ENCODE data around the gene GABBR2. TPM values are rescaled to one million over a fixed set of nuclear protein-coding genes. Genes with fewer than 3 reads are reported as not detected.

GABBR2 gene
- total and polyA plus RNA-seq, 12 donors, result 0.17 to 9.0 (median 3.7) TPM

DNA sequence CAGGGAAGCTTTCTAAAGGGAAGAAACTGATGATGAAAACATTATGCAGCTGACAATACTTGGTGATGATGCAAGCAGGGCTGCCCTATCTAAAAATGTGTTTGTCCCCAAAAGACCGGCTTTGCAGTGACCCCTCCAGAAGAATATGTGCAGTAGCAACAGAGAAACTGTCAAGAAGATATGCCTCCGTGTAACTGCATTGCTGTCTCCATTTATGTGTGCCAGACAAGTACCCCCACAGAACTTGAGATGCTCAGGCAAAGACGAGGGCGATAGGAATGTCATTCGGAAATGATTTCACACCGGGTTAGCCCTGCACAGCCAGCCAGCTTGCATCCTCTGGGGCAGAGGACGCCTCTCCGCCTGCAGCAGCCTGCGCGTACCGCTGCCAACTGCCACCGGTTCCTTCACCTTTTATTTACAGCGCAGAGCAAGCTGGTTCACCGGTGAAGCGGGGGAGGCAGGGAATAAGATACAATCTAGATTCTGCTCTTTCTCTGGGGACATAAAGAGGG, 2.0 kb downstream of the GABBR2 start:
- DNase-seq, result no peak
- no peak for TF ChIP-seq POLR2A (IDR thresholded peaks at IDR 0.05)
- TF ChIP-seq, protein P1, sequence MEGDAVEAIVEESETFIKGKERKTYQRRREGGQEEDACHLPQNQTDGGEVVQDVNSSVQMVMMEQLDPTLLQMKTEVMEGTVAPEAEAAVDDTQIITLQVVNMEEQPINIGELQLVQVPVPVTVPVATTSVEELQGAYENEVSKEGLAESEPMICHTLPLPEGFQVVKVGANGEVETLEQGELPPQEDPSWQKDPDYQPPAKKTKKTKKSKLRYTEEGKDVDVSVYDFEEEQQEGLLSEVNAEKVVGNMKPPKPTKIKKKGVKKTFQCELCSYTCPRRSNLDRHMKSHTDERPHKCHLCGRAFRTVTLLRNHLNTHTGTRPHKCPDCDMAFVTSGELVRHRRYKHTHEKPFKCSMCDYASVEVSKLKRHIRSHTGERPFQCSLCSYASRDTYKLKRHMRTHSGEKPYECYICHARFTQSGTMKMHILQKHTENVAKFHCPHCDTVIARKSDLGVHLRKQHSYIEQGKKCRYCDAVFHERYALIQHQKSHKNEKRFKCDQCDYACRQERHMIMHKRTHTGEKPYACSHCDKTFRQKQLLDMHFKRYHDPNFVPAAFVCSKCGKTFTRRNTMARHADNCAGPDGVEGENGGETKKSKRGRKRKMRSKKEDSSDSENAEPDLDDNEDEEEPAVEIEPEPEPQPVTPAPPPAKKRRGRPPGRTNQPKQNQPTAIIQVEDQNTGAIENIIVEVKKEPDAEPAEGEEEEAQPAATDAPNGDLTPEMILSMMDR (IDR thresholded peaks at IDR 0.05), result no peak
- no peak overlapping the region for H3K27ac ChIP-seq
- intact Hi-C loops (cut with DNase I), result no loop called here
- H3K9me3 ChIP-seq (replicated peaks in 1 of 3), result no peaks in the 10 kb centered on the region
- no peaks in the 10 kb centered on the region for H3K4me1 ChIP-seq (replicated peaks in 1 of 2)
- no peaks in the 10 kb centered on the region for H3K36me3 ChIP-seq (replicated peaks in 1 of 2)
- WGBS, 4 donors, result 4 to 8% (median 6%) methylated on average over 12 to 15 of the region's 15 CpGs
- peaks cover 27% of the 10 kb centered on the region for H3K27me3 ChIP-seq
- no peak overlapping the region for H3K4me3 ChIP-seq

DNA sequence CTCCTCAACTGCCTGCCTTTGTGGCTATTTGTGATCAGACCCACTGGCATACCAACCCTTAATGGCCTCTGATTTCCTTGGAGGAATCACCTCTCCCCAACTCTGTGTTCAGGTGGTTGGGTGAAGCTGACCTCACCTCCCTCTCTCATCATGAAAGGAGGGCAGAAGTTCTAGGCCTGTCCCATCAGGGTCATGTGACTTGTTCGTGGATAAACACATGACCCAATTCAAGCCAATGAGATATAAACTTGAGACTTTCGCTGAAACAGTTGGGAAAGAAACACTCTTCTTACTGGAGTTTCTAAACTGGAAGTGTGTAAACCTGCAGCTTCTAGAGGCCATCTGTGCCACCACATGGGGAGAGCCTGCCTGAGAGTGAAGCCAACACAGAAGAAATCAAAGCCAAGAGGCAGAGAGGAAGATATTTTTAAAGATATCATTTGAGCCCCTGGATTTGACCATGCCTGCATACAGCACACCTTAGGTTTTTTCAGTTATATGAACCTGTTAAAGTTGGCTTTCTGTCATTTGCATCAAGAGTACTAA, 5.8 kb downstream of the GABBR2 start:
- H3K9me3 ChIP-seq (replicated peaks in 1 of 3), result no peaks in the 10 kb centered on the region
- H3K4me1 ChIP-seq (replicated peaks in 1 of 2), result no peaks in the 10 kb centered on the region
- no peak for TF ChIP-seq POLR2A (IDR thresholded peaks at IDR 0.05)
- TF ChIP-seq, protein P1 (IDR thresholded peaks at IDR 0.05), result no peak
- H3K4me3 ChIP-seq, result no peak overlapping the region
- H3K27ac ChIP-seq, result no peak overlapping the region
- intact Hi-C loops (cut with DNase I), result no loop called here
- whole genome bisulfite sequencing, 4 donors, result 61 to 77% (median 73%) methylated on average over 2 of the region's 2 CpGs
- H3K27me3 ChIP-seq, result peaks cover 5% of the 10 kb centered on the region
- H3K36me3 ChIP-seq (replicated peaks in 1 of 2), result no peaks in the 10 kb centered on the region
- no peak for DNase-seq

- TF ChIP-seq, protein P1 (IDR thresholded peaks at IDR 0.05), result no peak
- TF ChIP-seq POLR2A (IDR thresholded peaks at IDR 0.05), result no peak
- no peak overlapping the region for H3K4me3 ChIP-seq
- no peaks in the 10 kb centered on the region for H3K36me3 ChIP-seq (replicated peaks in 1 of 2)
- DNase-seq, result no peak
- peaks cover under 1% of the 10 kb centered on the region for H3K27me3 ChIP-seq
- H3K9me3 ChIP-seq (replicated peaks in 1 of 3), result no peaks in the 10 kb centered on the region
- intact Hi-C loops (cut with DNase I), result no loop called here
- no peak overlapping the region for H3K27ac ChIP-seq
- H3K4me1 ChIP-seq (replicated peaks in 1 of 2), result no peaks in the 10 kb centered on the region
- WGBS, 4 donors, result 75 to 84% (median 80%) methylated on average over 8 of the region's 8 CpGs
These were observed 6.4 kb downstream of the GABBR2 start for GRCh38 chr9:98702340-98702739.

DNA sequence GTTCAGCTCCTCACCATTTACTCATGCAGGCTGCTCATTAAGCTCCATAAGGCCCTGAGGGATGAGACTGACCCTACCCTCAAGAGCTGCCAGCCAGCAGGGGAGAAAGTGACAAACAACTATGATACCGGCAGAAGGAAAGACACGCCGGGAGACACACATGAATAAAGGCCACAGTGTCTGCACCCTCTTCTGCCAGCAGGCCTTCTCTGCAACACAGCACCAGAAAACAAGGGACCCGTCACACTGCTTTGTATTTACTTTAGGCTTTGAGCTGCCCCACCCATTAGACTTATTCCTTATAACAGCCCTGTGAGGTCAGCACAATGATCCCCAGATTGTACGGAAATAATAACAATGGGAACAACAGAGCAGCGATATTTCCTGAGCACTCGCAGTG, 7.2 kb downstream of the GABBR2 start:
- no peak for DNase-seq
- Histone ChIP-seq H3K27ac (no peak overlapping the region), H3K36me3 (replicated peaks in 1 of 2) (no peaks in the 10 kb centered on the region), H3K4me3 (no peak overlapping the region), H3K9me3 (replicated peaks in 1 of 3) (no peaks in the 10 kb centered on the region), H3K27me3 (no peaks in the 10 kb centered on the region), H3K4me1 (replicated peaks in 1 of 2) (no peaks in the 10 kb centered on the region)
- 84 to 89% (median 87%) methylated on average over 7 of the region's 7 CpGs for WGBS, 4 donors
- TF ChIP-seq, protein P1 (IDR thresholded peaks at IDR 0.05), result no peak
- intact Hi-C loops (cut with DNase I), result no loop called here

Data from adrenal gland (tissue), 12 donors.